SK-N-SH (cell line): ENCODE measurements around the gene TYMS.

ENCODE experiments used
- FOXM1 ChIP-seq: IDR thresholded peaks from 2 replicates; pipeline ENCODE4 v1.4.0; 2012; ENCODE audit warnings: low read depth, mild to moderate bottlenecking
- TF ChIP-seq, protein P1 (sequence below): fragments of 200-600 bp; sonication (generic); IDR thresholded peaks from 2 replicates; pipeline ENCODE4 v1.6.1; 2017; ENCODE audit warnings: antibody characterized with exemption, mild to moderate bottlenecking, moderate library complexity

- no peak for TF ChIP-seq FOXM1
- TF ChIP-seq, protein P1, sequence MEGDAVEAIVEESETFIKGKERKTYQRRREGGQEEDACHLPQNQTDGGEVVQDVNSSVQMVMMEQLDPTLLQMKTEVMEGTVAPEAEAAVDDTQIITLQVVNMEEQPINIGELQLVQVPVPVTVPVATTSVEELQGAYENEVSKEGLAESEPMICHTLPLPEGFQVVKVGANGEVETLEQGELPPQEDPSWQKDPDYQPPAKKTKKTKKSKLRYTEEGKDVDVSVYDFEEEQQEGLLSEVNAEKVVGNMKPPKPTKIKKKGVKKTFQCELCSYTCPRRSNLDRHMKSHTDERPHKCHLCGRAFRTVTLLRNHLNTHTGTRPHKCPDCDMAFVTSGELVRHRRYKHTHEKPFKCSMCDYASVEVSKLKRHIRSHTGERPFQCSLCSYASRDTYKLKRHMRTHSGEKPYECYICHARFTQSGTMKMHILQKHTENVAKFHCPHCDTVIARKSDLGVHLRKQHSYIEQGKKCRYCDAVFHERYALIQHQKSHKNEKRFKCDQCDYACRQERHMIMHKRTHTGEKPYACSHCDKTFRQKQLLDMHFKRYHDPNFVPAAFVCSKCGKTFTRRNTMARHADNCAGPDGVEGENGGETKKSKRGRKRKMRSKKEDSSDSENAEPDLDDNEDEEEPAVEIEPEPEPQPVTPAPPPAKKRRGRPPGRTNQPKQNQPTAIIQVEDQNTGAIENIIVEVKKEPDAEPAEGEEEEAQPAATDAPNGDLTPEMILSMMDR = no peak
These were observed 29.1 kb downstream of the TYMS start for GRCh38 chr18:686339-687111.
